HepG2 (cell line): ENCODE measurements around the gene PRMT7. TPM values are rescaled to one million over a fixed set of nuclear protein-coding genes. Genes with fewer than 3 reads are reported as not detected.

Experiments
- FOSL2 ChIP-seq: sonication (generic); formaldehyde crosslinking; IDR thresholded peaks from 2 replicates; pipeline ENCODE4 v1.4.0; 2020; ENCODE audit warnings: missing genetic modification reagents
- HES4 ChIP-seq: sonication (generic); formaldehyde crosslinking; IDR thresholded peaks from 2 replicates; pipeline ENCODE4 v1.9.0; 2021; ENCODE audit warnings: mild to moderate bottlenecking, missing genetic modification reagents, borderline replicate concordance
- HMG20A ChIP-seq: IDR thresholded peaks from 2 replicates; pipeline ENCODE4 v1.6.1; 2016; ENCODE audit warnings: borderline replicate concordance
- PTBP1 ChIP-seq: fragments of 200-400 bp; formaldehyde crosslinking; IDR thresholded peaks from 2 replicates; pipeline ENCODE4 v1.6.1; 2018; ENCODE audit warnings: low read length, low read depth; ENCODE audit not compliant: poor library complexity, severe bottlenecking
- SNAPC4 ChIP-seq: sonication (generic); formaldehyde crosslinking; IDR thresholded peaks from 2 replicates; pipeline ENCODE4 v1.4.0; 2020; ENCODE audit warnings: mild to moderate bottlenecking, missing genetic modification reagents
- SRSF1 ChIP-seq: fragments of 200-400 bp; formaldehyde crosslinking; optimal IDR thresholded peaks from 2 replicates; pipeline ENCODE3; 2017; ENCODE audit warnings: mild to moderate bottlenecking, low read depth, low read length, moderate library complexity
- ZBTB26 ChIP-seq: IDR thresholded peaks from 2 replicates; pipeline ENCODE4 v1.6.1; 2016; ENCODE audit warnings: missing compliant biosample characterization, missing genetic modification reagents, borderline replicate concordance
- ZBTB40 ChIP-seq, 2 experiments: fragments of 450-650 bp in 1 of 2; sonication (generic) in 1 of 2; formaldehyde crosslinking in 1 of 2; IDR thresholded peaks; 2 replicates each; pipeline versions ENCODE4 v1.6.1 to v1.8.0; 2016 to 2022; ENCODE audit warnings: antibody characterized with exemption in 1 of 2, mild to moderate bottlenecking in 1 of 2, missing genetic modification reagents in 1 of 2
- ZNF331 ChIP-seq: sonication (generic); formaldehyde crosslinking; IDR thresholded peaks from 2 replicates; pipeline ENCODE4 v1.4.0; 2020; ENCODE audit warnings: missing genetic modification reagents
- ZNF335 ChIP-seq: sonication (generic); formaldehyde crosslinking; IDR thresholded peaks from 2 replicates; pipeline ENCODE4 v1.4.0; 2020; ENCODE audit warnings: missing genetic modification reagents
- ZNF451 ChIP-seq: sonication (generic); formaldehyde crosslinking; IDR thresholded peaks from 2 replicates; pipeline ENCODE4 v1.5.0; 2020; ENCODE audit warnings: mild to moderate bottlenecking, missing genetic modification reagents
- ZNF567 ChIP-seq: sonication (generic); formaldehyde crosslinking; IDR thresholded peaks from 2 replicates; pipeline ENCODE4 v1.8.1; 2023; ENCODE audit warnings: mild to moderate bottlenecking, missing genetic modification reagents, borderline replicate concordance
- ZNF614 ChIP-seq: IDR thresholded peaks from 2 replicates; pipeline ENCODE4 v1.6.1; 2018; ENCODE audit warnings: missing biosample characterization, missing genetic modification reagents, inconsistent platforms, borderline replicate concordance
- polyA plus RNA-seq, 8 experiments: library from polyadenylated mRNA; depleted of rRNA in 3 of 8; stranded (reverse) in 7 of 8; unstranded in 1 of 8; fragments of >200 nt; fragmentation: Illumina TruSeq in 4 of 8; extraction: Trizol in 4 of 8; gene quantifications; 2 replicates each; pipeline versions ENCODE4 v1.2.1 to v1.2.3, GENCODE V29; 2011 to 2016; ENCODE audit warnings: low read depth in 4 of 8, missing spikeins in 1 of 8, mixed read lengths in 1 of 8; ENCODE audit not compliant: insufficient read depth in 1 of 8
- total RNA-seq, 5 experiments: library from RNA; depleted of rRNA; stranded (reverse); fragments of >200 nt; fragmentation: Illumina TruSeq; extraction: Trizol; gene quantifications; 2 replicates each; pipeline ENCODE4 v1.2.3, GENCODE V29; 2016; ENCODE audit warnings: low read depth in 1 of 5

The PRMT7 gene
- total and polyA plus RNA-seq, 2 of the 13 experiments (the other 11 are each of a cell fraction or from before 2014, with no cell fraction given) = 47.5 to 55.0 TPM

- TF ChIP-seq FOSL2 (CRISPR knock-in tag) (peak; percentile 8), ZNF331 (CRISPR knock-in tag) (0 out of 2 replicates have a peak, but pooled peaks have one; percentile 28), HMG20A (CRISPR knock-in tag) (peak; percentile 28; the same call in 1 of the 2 replicates), HES4 (no peak), ZBTB26 (CRISPR knock-in tag) (no peak), ZBTB40 (IDR thresholded peaks at IDR 0.05) (no peak), ZBTB40 (CRISPR knock-in tag; IDR thresholded peaks at IDR 0.05) (no peak), ZNF451 (CRISPR knock-in tag) (no peak), ZNF567 (CRISPR knock-in tag) (no peak), PTBP1 (no peak), ZNF614 (CRISPR knock-in tag) (no peak), SRSF1 (no peak), SNAPC4 (CRISPR knock-in tag) (0 out of 2 replicates have a peak, but pooled peaks have one; percentile 41), ZNF335 (no peak)
Observed at GRCh38 chr16:68267612-68268405, 43.0 kb upstream of the PRMT7 start (continued).
